ENCODE data around the gene SKI.
A peak's percentile ranks its signal among the peaks of the same experiment; 100 is the strongest.

The SKI gene

DNA sequence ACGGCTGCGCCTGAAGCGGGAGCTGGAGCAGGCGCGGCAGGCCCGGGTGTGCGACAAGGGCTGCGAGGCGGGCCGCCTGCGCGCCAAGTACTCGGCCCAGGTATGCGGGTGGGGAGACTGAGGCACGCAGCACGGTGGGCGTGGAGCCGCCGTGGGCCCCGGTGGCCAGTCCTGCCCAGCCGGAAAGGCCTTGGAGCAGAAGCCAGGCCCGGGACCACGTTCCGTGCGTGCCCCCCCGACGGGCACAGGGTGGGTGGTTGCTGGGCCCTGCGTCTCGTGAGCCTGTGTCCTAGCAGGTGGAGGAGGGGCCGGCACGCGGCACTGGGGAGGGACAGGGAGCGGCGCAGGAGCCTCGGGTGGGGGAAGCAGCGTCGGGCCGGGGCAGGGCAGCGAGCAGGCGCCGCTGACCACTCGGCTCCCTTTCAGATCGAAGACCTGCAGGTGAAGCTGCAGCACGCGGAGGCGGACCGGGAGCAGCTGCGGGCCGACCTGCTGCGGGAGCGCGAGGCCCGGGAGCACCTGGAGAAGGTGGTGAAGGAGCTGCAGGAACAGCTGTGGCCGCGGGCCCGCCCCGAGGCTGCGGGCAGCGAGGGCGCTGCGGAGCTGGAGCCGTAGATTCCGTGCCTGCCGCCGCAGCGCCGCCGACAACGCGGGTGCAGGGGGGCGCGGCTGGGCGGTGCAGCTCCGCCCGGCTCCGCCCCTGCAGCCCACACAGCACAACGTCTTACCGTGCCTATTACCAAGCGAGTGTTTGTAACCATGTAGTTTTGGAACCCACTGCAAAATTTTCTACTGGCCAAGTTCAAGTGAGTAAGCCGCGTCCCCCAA is 78.2 kb downstream of the SKI start:
- TF ChIP-seq, protein P1, sequence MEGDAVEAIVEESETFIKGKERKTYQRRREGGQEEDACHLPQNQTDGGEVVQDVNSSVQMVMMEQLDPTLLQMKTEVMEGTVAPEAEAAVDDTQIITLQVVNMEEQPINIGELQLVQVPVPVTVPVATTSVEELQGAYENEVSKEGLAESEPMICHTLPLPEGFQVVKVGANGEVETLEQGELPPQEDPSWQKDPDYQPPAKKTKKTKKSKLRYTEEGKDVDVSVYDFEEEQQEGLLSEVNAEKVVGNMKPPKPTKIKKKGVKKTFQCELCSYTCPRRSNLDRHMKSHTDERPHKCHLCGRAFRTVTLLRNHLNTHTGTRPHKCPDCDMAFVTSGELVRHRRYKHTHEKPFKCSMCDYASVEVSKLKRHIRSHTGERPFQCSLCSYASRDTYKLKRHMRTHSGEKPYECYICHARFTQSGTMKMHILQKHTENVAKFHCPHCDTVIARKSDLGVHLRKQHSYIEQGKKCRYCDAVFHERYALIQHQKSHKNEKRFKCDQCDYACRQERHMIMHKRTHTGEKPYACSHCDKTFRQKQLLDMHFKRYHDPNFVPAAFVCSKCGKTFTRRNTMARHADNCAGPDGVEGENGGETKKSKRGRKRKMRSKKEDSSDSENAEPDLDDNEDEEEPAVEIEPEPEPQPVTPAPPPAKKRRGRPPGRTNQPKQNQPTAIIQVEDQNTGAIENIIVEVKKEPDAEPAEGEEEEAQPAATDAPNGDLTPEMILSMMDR (IDR thresholded peaks at IDR 0.05; ENCODE audit: borderline replicate concordance, insufficient read depth, low read depth, low read length) = no peak

DNA sequence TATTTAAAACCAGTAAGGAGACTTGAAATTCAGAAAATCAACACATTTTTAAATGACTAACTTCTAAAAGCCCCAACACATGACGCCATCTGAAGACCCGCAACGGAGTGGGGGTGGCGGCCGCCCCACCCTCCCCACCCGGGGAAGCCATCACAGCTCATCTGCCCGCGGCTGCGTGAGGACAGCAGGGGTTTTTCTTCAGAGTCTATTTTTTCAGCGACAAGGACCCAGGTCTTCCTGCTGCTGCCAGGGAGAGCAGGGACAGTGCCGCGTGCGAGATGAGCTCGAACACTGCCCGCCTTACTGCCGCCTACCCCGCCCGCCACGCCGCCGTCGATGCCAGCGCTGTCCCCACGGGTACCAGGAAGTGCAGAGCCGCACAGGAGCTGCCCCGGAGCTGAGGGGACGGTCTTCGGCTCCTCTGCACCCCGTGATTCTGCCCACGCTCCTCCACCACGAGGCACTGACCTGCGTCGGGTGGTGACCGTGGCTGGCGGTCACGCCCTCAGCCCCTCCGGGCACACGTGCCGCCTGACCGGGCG is 79.0 kb downstream of the SKI start:
- TF ChIP-seq, protein P1 (IDR thresholded peaks at IDR 0.05; ENCODE audit: borderline replicate concordance, insufficient read depth, low read depth, low read length) = no peak
- H3K4me3 ChIP-seq (ENCODE audit: low read depth, low read length) = no peak overlapping the region

More for the DNA sequence above, 78.2 kb downstream of the SKI start:
- H3K4me3 ChIP-seq (ENCODE audit: low read depth, low read length) = no peak overlapping the region

DNA sequence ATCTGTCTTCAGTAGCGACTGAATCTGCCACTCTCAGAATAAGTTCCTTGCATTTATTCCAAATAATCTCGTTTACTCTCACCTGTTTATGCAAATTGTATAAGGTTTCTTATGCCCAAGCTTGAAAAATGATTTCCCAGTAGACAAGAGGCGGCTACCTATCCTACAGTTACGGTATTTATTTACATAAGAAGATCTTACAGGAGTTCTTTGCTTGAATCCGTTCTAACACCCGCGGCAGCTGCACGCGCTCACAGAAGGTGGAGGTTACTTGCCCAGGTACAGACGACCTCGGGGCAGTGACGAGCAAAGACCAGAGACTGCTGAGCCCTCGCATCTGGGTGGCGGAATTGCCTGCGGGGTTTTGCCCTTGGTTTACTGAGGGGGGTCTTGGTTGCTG is 79.9 kb downstream of the SKI start:
- H3K4me3 ChIP-seq (ENCODE audit: low read depth, low read length) = no peak overlapping the region
- TF ChIP-seq, protein P1 (IDR thresholded peaks at IDR 0.05; ENCODE audit: borderline replicate concordance, insufficient read depth, low read depth, low read length) = no peak

DNA sequence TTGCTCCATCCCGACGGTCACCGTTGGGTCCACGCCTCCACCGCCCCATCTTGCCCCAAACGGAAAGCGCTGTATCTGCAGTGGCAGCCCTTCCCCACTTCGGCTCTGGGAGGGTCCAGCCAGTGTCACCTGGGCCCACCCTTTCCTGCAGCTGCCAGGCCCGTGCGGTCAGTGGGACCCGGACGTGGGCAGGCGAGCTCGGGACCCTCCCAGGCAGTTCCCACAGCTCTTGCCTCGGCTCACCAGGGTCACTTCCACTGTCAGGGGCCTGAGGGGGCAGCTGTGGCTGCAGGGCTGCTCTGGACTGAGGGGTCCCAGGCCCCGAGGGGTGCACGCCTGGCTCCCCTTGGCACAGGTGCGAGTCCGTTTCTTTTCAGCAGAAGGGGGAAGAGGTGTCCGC is 80.7 kb downstream of the SKI start:
- TF ChIP-seq, protein P1 (IDR thresholded peaks at IDR 0.05; ENCODE audit: borderline replicate concordance, insufficient read depth, low read depth, low read length) = no peak
- H3K4me3 ChIP-seq (ENCODE audit: low read depth, low read length) = no peak overlapping the region

DNA sequence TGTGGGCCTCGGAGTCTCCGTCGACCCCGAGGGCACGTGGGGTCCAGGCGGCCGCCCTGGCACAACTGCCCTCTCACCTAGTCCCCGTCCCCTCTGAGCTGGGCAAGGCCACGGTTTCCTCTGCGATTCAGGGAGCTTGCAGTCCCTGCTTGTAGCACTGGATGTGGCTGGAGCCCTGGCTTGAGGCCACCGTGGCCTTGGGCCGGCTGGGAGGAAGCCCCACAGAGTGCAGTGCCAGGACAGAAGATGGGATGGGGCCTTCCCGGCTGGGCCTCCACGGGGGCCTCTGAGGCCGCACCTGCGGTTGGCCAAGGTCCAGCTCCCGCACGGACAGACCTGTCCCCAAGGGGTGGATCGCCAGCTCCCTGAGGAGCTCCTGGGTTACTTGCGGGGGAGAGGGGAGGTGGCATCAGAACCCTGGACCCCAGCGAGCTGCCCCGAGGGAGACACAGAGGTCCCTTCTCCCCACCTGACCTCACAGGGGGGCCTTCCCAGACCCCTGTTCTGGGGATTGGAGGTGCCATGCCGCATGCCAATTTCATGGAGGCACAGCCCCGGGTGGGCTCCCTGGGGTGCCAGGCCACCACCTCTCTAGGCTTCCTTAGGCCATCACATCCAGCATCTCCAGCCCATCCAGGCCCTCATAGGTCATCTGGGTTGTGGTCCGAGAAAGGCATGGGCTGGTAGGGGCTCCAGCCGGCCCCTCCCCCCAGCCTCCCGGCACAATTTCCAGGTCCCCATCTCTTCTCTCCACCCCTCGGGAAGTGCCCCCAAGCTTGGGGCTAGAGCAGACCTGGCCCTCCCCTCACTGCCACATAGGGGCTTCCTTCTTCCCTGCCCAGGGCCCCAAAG is 82.4 kb downstream of the SKI start:
- no peak overlapping the region for H3K4me3 ChIP-seq (ENCODE audit: low read depth, low read length)
- TF ChIP-seq, protein P1 (IDR thresholded peaks at IDR 0.05; ENCODE audit: borderline replicate concordance, insufficient read depth, low read depth, low read length) = no peak

DNA sequence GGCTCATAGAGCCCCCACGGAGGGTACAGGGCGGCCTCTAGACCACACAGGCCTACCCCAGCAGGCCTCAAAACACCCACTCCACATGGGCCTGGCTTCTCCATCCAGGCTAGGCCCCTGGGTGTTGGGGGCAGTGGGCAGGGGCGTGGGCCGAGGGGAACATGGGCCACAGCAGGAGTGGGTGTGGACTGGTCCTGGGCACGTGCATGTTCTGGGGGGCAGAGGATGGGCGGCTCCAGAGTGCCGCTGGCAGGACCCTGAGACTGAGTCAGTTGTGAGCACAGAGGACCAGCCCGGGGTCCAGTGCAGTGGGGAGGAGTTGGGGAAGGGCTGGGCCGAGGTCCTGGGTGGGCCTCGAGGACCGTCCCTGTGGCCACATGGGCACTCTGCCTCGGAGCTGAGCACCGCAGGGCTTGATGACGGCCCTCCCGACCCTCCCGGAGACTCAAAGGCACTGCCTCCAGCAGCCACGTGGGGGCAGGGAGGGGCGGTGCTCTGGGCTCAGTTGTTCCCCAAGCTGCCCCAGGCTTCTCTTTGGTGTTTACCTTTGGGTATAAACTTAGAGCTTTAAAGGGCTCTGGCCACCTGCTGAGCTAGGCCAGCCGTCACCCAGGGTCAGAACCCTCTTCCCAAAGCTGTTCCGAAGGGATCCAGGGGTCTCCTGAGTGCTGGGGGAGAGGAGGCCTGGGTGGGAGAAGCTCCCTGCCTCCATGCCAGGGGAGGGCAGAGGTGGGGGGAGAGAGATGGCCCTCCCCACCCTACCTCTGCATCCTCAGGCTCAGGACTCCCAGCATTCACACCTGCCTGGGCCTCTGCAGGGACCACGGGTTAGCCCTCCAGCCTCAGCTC is 83.3 kb downstream of the SKI start:
- TF ChIP-seq, protein P1 (IDR thresholded peaks at IDR 0.05; ENCODE audit: borderline replicate concordance, insufficient read depth, low read depth, low read length) = peak; percentile 48
- H3K4me3 ChIP-seq (ENCODE audit: low read depth, low read length) = no peak overlapping the region

All from GM12875 (cell line).